Measurements from ENCODE around the gene RPS4Y1. TPM values are rescaled to one million over a fixed set of nuclear protein-coding genes. Genes with fewer than 3 reads are reported as not detected.
"Not testable (repeated sequence)": the region's sequence is repeated elsewhere in the genome, so short reads cannot be mapped to it uniquely, and the experiment has no call there.

The RPS4Y1 gene
- 100 to 1,000 TPM in 2 of 5 donors, 10 to 100 TPM in 1, under 1 TPM in 1, not detected in 1; 0.58 to 256 (median 94.8) TPM for total RNA-seq
- 100 to 1,000 TPM in 2 of 3 donors, 1 to 10 TPM in 1; 3.4 to 555 (median 400) TPM for polyA plus RNA-seq
- long read RNA-seq, donor 1, partial matches to known transcripts = 0 of 1 reads
- long read RNA-seq, donor 1, other reads (novel, unspliced or antisense) = 0 of 1 reads
- long read RNA-seq, donor 2 = 0 reads
- long read RNA-seq, donor 3, transcript RPS4Y1-203 (3 exons, 998 nt) = minor isoform, 11 of 169 reads
- long read RNA-seq, donor 3, transcript RPS4Y1-201 (7 exons, 1,305 nt) = major isoform, 112 of 169 reads
- long read RNA-seq, donor 3, partial matches to known transcripts = 46 of 169 reads
- long read RNA-seq, donor 3, other reads (novel, unspliced or antisense) = 0 of 169 reads
- long read RNA-seq, donor 4 = 0 reads
- long read RNA-seq, donor 5 = 0 reads
- long read RNA-seq, donor 6 = 0 reads
- long read RNA-seq, donor 7 = 0 reads
- long read RNA-seq, donor 8 = 0 reads
- long read RNA-seq, donor 9, transcript RPS4Y1-203 (3 exons, 998 nt) = minor isoform, 40 of 323 reads
- long read RNA-seq, donor 9, transcript RPS4Y1-201 (7 exons, 1,305 nt) = major isoform, 166 of 323 reads
- long read RNA-seq, donor 9, partial matches to known transcripts = 116 of 323 reads
- long read RNA-seq, donor 9, other reads (novel, unspliced or antisense) = 0 of 323 reads
- long read RNA-seq, donor 10, transcript RPS4Y1-203 (3 exons, 998 nt) = minor isoform, 7 of 127 reads
- long read RNA-seq, donor 10, transcript RPS4Y1-201 (7 exons, 1,305 nt) = major isoform, 73 of 127 reads
- long read RNA-seq, donor 10, partial matches to known transcripts = 47 of 127 reads
- long read RNA-seq, donor 10, other reads (novel, unspliced or antisense) = 0 of 127 reads

- Histone ChIP-seq H3K4me1 (peaks cover 0 to 21% (median 0%) of the 10 kb centered on the region in 4 donors), H3K36me3 (peaks cover 0 to 40% (median 7%) of the 10 kb centered on the region in 4 donors), H3K9me3 (no peaks in the 10 kb centered on the region), H3K27me3 (no peaks in the 10 kb centered on the region), H3K4me3 (peak within 1 kb of the TSS in 2 of 4 donors; percentile 60 to 65), H3K27ac (peak within 1 kb of the TSS in 2 of 5 donors; percentile 61 to 75)
- WGBS, 5 donors = 0 to 1% (median 1%) methylated on average over 14 to 22 of the region's 22 CpGs; no CpG with 5 or more reads in 2 of the 5 donors
- TF ChIP-seq POLR2AphosphoS5 (IDR thresholded peaks at IDR 0.05) = peak in 1 of 3 donors; percentile 71
- no peak for TF ChIP-seq POLR2A (IDR thresholded peaks at IDR 0.05)
- no peak for TF ChIP-seq CTCF (IDR thresholded peaks at IDR 0.05)
- DNase-seq = no peak
- intact Hi-C loops (cut with DNase I; ENCODE audit: low total_unique reads) = no loop called here
These were observed at the start of gene RPS4Y1 for GRCh38 chrY:2841471-2841893. RPS4Y1 (plus strand) TSS chrY:2841602; CDS start chrY:2841625, 23 bp downstream.

- Histone ChIP-seq H3K27ac (no peak overlapping the region), H3K27me3 (no peaks in the 10 kb centered on the region), H3K4me1 (no peaks in the 10 kb centered on the region), H3K36me3 (no peaks in the 10 kb centered on the region), H3K9me3 (no peaks in the 10 kb centered on the region), H3K4me3 (no peak overlapping the region)
- intact Hi-C loops (cut with DNase I; ENCODE audit: low total_unique reads) = no loop called here
- TF ChIP-seq EP300 (IDR thresholded peaks at IDR 0.05) = no peak
- TF ChIP-seq POLR2AphosphoS5 (IDR thresholded peaks at IDR 0.05) = no peak
- TF ChIP-seq CTCF (IDR thresholded peaks at IDR 0.05) = no peak
- TF ChIP-seq POLR2A (IDR thresholded peaks at IDR 0.05) = no peak
- 47 to 62% (median 47%) methylated on average over 6 to 7 of the region's 7 CpGs; no CpG with 5 or more reads in 2 of the 5 donors for WGBS, 5 donors
- no peak for DNase-seq
These were observed 44.4 kb upstream of the RPS4Y1 start for GRCh38 chrY:2796977-2797523.

- Histone ChIP-seq H3K4me3 (no peak overlapping the region), H3K27ac (no peak overlapping the region), H3K4me1 (no peaks in the 10 kb centered on the region), H3K27me3 (no peaks in the 10 kb centered on the region), H3K36me3 (no peaks in the 10 kb centered on the region), H3K9me3 (no peaks in the 10 kb centered on the region)
- DNase-seq = no peak
- intact Hi-C loops (cut with DNase I; ENCODE audit: low total_unique reads) = no loop called here
- TF ChIP-seq CTCF (IDR thresholded peaks at IDR 0.05) = no peak
- TF ChIP-seq POLR2AphosphoS5 (IDR thresholded peaks at IDR 0.05) = no peak
- TF ChIP-seq POLR2A (IDR thresholded peaks at IDR 0.05) = no peak
- no peak for TF ChIP-seq EP300 (IDR thresholded peaks at IDR 0.05)
These were observed 43.4 kb upstream of the RPS4Y1 start for GRCh38 chrY:2797991-2798390.

- Histone ChIP-seq H3K36me3 (no peaks in the 10 kb centered on the region), H3K27ac (no peak overlapping the region), H3K4me3 (no peak overlapping the region), H3K4me1 (no peaks in the 10 kb centered on the region), H3K27me3 (no peaks in the 10 kb centered on the region), H3K9me3 (no peaks in the 10 kb centered on the region)
- DNase-seq = no peak
- TF ChIP-seq EP300 (IDR thresholded peaks at IDR 0.05) = no peak
- TF ChIP-seq CTCF (IDR thresholded peaks at IDR 0.05) = peak in 2 of 7 experiments; percentile 8 to 46
- 14 to 21% (median 18%) methylated on average over 2 of the region's 2 CpGs; no CpG with 5 or more reads in 2 of the 5 donors for WGBS, 5 donors
- intact Hi-C loops (cut with DNase I; ENCODE audit: low total_unique reads) = no loop called here
These were observed 41.2 kb upstream of the RPS4Y1 start for GRCh38 chrY:2800246-2800645.

GRCh38 chrY:2817146-2817896 is 24.1 kb upstream of the RPS4Y1 start:
- H3K4me3 ChIP-seq; H3K4me1 ChIP-seq; H3K36me3 ChIP-seq; H3K27ac ChIP-seq; H3K9me3 ChIP-seq; intact Hi-C loops (cut with DNase I; ENCODE audit: low total_unique reads); DNase-seq; H3K27me3 ChIP-seq: not testable (repeated sequence)
- 86 to 92% (median 89%) methylated on average over 8 to 10 of the region's 10 CpGs; no CpG with 5 or more reads in 2 of the 5 donors for WGBS, 5 donors

Measured in stomach (tissue), 19 donors.